Inferior parietal cortex (tissue), 1 donor: ENCODE data around the gene SORBS1.

ENCODE experiments used
- DNase-seq: peaks from one replicate; pipeline ENCODE4 v3.0.0-alpha.2; 2016; ENCODE audit errors: extremely low spot score

SORBS1 gene

GRCh38 chr10:95408983-95409873 lies 151.9 kb downstream of the SORBS1 start:
- no peak for DNase-seq

GRCh38 chr10:95408148-95408960 lies 152.8 kb downstream of the SORBS1 start:
- no peak for DNase-seq

- DNase-seq: no peak
Measured at GRCh38 chr10:95407546-95407945, 153.6 kb downstream of the SORBS1 start.

- DNase-seq: no peak
Measured at GRCh38 chr10:95406651-95407280, 154.4 kb downstream of the SORBS1 start.

GRCh38 chr10:95405655-95406054 lies 155.5 kb downstream of the SORBS1 start:
- no peak for DNase-seq

- DNase-seq: no peak
Measured at GRCh38 chr10:95404864-95405263, 156.3 kb downstream of the SORBS1 start.

- no peak for DNase-seq
Measured at GRCh38 chr10:95404462-95404858, 156.7 kb downstream of the SORBS1 start.

- DNase-seq: no peak
Measured at GRCh38 chr10:95403700-95404461, 157.3 kb downstream of the SORBS1 start.

- no peak for DNase-seq
Measured at GRCh38 chr10:95401704-95402469, 159.3 kb downstream of the SORBS1 start.

- DNase-seq: no peak
Measured at GRCh38 chr10:95400787-95401186, 160.4 kb downstream of the SORBS1 start.

GRCh38 chr10:95399183-95399582 lies 162.0 kb downstream of the SORBS1 start:
- no peak for DNase-seq

GRCh38 chr10:95397747-95398146 lies 163.4 kb downstream of the SORBS1 start:
- no peak for DNase-seq

GRCh38 chr10:95395947-95396449 lies 165.2 kb downstream of the SORBS1 start:
- DNase-seq: no peak

- DNase-seq: no peak
Measured at GRCh38 chr10:95394161-95394880, 166.8 kb downstream of the SORBS1 start.

GRCh38 chr10:95392681-95393164 lies 168.4 kb downstream of the SORBS1 start:
- no peak for DNase-seq

- DNase-seq: no peak
Measured at GRCh38 chr10:95392217-95392584, 169.0 kb downstream of the SORBS1 start.

GRCh38 chr10:95391581-95392216 lies 169.5 kb downstream of the SORBS1 start:
- DNase-seq: no peak

- DNase-seq: no peak
Measured at GRCh38 chr10:95391164-95391563, 170.0 kb downstream of the SORBS1 start.

- DNase-seq: no peak
Measured at GRCh38 chr10:95389982-95390381, 171.2 kb downstream of the SORBS1 start.
